HG02759 (cell line): ENCODE data around the gene EGF.

Experiments
- ATAC-seq: cut with Tn5 transposase; IDR thresholded peaks from one replicate; pipeline ENCODE4 v1.9.1; 2021; ENCODE audit warnings: mild to moderate bottlenecking, moderate library complexity; ENCODE audit not compliant: unreplicated experiment

Gene EGF

DNA sequence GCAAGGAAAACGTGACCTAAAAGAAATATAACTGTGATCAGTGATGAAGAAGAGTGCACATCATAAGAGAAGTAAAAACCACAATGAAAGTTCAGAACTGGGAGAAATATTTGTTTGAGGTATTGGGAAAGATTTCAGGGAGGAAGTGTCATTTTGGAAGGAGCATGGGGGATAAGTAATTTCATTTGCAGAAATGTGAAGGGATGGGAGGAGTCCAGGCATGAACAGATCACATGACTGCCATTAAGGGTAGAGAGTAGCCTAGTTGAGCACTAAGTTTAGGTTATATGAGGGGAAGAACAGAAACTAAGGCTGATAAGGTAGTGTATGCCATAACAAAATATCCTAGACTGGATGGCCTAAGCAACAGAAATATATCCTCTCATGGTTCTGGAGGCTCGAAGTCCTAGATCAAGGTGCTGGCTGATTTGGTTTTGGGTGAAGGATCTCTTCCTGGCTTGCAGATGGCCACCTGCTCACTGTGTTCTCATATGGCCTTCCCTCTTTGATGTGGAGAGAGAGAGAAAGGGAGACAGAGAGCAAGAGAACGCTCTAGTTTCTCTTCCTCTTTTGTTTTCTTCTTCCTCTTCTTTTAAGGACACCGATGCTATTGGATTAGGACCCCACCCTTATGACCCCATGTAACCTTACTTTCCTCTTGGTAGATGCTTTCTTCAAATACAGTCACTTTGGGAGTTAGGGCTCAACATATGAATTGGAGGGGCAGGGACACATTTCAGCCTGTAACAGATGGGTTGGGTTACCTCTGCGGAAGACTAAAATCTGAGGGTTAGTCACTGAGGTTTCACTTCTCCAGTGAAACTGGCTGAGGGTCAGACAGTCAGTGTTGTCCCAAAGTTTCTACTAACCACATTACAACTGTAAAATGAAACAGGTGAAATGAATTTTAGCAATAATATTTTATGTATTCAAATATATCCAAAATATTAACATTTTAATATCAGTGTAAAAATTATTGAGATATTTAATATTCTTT is 77.9 kb downstream of the EGF start:
- peak; percentile 85 for ATAC-seq

DNA sequence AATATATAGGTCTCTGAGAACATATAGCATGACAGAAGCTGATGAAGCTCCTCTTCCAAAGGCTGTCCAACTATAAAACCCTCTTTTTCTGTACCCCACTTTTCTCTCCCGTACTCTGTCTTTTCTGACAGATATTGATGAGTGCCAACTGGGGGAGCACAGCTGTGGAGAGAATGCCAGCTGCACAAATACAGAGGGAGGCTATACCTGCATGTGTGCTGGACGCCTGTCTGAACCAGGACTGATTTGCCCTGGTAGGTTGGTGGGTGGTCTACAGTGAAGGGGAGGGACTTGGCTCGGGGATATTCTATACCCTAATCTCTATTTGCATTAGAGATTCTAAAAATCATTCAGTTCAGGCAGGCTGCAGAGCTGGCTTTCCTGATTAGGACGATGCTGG is 80.4 kb downstream of the EGF start:
- ATAC-seq, result no peak

DNA sequence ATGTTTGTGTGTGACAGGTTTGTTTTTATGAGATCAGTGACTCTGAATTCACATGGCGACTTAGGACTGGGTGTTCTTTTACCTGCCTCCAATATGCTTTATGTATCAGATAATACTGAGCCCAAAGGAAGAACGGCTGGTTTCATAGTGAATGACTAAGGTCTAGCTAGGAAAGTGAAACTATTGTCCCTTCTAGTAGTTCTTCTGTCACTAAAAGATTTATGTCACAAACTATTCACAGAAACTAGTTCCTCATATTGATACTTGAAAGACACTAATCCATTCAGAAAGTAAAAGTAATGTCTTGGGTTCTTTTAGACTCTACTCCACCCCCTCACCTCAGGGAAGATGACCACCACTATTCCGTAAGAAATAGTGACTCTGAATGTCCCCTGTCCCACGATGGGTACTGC is 81.7 kb downstream of the EGF start:
- peak; percentile 56 for ATAC-seq

DNA sequence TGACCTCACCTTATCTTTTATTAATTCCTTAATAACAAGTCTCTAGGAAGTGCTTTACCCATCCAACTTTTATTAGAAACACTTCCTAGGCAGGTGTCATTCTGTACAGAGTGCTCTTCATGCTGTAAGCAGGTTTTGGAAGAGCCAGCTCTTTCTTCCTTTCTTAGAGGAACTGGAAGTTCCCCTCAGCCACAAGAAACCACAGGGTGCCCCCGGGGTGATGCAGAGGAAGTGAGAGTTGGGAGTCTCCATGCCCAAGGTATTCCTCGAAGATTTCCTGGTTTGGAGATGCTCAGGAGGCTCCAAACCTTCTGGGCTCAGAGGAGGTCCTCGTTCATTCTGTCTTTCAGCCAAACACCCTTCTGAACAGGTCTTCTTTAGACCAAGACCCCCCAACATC is 83.8 kb downstream of the EGF start:
- no peak for ATAC-seq

DNA sequence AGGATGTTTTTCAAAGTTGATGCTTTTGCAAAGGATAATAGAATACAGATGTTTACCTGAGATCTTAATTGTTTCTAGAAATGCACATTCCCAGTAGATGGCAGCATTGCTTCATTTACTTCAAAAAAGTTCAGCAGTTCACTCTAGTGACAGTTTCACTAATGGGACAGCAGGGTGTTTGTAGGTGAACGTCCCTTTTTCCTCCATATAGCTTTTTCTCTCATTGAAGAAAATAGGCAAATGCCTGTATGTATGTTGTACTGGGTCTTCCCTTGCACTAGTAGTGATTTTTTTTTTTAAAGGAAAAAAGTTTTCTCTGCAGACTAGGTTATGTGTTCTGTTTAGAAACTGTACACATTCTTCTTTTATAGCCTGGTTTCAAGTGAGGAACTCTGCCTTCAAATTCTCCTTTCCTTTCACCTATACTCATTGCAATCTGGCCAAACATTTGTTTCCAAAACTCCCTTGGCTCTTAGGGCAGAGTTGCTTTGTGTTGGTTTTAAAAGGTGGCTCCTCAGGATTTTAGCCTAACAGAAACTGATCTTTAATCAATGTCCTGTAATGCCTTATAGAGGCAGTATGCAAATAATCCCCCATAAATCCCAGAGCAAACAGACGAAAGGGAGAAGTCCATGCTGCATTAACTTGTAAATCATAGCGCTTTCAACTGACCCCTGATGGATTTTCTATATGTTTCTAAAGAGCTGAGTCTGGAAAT is 86.3 kb downstream of the EGF start:
- peak; percentile 44 for ATAC-seq

DNA sequence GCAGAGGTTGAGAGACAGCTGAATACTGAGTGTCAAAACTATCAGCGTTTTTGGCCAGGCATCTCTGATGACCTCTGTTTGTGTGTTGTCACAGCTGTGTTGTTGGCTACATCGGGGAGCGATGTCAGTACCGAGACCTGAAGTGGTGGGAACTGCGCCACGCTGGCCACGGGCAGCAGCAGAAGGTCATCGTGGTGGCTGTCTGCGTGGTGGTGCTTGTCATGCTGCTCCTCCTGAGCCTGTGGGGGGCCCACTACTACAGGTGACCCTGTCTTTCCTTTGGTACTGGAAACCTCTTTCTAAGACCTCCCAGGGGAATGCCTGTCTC is 86.9 kb downstream of the EGF start:
- no peak for ATAC-seq

DNA sequence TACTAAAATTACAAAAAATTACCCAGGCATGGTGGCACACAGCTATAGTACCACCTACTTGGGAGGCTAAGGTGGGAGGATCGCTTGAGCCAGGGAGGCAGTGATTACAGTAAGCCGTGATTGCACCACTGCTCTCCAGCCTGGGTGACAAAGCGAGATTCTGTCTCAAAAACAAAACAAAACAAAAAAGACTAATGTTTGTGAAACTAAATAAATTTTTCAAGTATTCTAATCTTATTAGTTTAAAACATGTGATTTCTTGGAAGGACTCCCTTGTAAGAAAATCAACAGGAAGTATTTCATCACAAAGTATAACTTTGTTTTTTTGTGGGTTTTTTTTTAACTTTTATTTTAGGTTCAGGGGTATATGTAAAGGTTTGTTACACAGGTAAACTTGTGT is 89.6 kb downstream of the EGF start:
- no peak for ATAC-seq

DNA sequence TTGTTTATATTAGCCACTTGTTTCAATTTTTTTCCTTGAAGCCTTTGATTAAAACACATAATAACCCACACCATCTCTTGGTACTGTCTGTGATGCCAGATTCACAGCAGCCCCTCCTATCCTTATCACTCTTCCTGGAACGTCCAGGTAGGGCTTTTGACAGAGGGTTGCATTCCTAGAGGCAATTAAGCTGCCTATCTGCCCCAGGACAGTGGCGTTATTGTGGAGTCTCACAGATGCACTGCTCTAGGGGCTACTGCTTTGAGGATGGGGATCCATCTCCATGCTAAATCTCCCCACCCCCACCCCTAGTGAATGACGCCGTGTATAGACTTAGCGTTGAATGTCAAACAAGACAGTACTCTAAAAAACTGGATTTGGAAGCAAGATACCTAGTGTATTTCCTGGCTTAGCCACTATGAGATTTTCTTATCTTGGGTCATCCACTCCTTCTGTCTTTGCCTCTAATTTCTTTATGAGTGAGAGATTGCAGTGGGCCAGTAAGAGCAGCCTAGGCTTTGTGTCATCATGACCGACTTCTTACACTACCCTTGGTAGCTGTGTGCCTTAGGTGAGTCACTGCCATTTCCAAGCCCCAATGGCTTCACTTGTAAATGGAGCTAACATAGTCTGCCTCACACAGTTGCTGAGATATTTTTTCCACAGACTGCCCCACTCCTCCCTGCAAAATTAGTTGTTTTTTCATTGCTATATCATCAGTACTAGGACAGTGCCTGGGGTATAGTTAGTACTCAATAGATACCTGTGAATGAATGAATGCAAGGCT is 90.9 kb downstream of the EGF start:
- ATAC-seq, result no peak

DNA sequence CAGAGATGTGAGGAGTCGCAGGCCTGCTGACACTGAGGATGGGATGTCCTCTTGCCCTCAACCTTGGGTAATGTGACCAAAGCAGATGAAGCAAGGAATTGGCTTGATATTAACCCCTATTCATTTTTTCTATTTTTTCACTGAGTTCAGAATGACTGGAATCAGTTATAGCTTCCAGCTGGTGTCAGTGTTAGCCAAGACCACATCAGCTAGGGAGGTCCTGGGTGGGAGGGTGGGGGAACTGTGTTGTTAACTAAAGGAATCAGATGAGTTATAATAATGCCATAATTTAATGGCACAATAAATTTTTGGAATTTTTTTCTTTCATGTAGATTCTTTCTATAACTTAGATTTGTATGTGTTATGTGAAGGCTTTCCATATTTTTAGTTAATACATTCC is 91.9 kb downstream of the EGF start:
- no peak for ATAC-seq

DNA sequence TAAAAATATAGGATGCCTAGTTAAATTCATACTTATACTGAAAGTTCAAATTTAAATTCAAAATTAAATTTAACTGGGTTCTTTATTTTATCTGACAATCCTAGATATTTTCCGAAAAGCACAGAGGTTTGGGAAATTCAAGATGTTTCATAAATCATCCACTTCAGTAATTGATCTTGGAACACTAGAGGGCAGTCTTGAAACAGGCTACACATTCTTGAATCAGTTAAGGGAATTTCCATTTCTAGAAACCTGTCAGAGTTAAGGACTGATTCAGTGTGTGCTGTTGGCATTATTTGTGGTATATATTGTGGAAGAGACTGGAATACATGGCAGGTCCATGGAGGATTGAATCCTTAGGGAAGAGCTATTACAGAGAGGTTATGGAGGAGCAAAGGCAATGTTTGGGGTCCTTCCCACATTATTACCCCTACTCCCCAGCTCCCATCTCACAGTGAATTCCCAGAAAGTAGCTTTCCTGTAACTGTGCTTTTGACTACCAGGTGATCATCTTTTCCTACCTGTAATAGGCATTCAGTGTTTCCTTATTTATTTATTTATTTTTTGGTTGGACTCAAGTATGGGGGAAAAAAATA is 92.9 kb downstream of the EGF start:
- ATAC-seq, result peak; percentile 75

DNA sequence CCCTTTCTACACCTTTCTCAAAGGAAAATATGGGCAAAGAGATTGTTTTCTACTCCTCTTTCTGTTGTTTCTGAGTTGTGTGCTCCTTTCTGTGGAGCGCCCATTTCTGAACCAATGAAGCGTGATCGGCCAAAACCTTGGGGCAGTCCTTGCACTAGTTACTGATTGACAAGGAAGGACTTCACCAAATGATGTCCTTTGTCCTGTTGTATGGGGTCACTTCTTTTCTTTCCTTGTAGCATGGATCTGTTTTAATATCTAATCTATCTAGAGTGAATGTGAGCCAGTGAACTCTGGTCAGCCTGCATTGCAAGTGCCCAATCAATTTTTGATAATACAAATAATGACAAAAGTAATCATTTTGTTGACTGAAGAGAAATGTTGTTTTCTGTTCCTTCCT is 94.5 kb downstream of the EGF start:
- ATAC-seq, result no peak

DNA sequence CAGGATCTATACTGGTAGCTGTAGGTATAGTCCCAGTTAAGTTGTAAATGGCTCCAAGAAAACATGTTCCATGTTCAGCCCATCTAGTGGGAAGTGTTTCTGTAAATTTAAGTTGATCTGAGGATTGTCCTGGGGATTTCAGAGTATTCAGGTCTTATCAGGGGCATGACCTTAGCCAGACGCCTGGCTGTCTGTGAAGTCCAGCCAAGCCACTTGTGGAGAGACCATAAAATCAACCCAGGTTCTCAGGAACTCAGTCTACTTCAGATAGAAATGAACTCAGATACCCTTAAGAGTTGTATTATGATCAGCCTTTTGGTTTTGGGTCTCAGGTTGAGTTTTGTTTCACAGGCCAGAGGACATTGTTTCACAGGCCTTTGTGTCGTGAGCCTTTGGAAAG is 95.9 kb downstream of the EGF start:
- ATAC-seq, result no peak

DNA sequence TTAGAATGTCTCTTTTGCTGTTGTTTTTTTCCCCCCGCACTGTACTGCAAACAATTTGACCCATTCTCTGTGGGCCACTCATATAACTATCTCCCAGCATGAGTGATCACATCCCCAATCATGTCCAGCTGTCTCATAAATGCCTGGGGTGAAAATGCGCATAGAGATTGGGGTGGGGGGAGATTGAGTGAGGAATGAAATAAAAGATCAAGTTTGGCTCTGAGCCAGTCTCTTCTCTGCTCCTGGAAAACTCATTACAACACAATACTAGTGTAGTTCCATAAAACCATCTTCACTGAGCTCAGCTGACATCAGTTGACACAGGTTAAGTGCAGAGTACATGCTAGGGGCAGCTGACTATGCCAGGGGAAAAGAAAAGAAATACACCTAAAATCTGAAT is 96.9 kb downstream of the EGF start:
- no peak for ATAC-seq

DNA sequence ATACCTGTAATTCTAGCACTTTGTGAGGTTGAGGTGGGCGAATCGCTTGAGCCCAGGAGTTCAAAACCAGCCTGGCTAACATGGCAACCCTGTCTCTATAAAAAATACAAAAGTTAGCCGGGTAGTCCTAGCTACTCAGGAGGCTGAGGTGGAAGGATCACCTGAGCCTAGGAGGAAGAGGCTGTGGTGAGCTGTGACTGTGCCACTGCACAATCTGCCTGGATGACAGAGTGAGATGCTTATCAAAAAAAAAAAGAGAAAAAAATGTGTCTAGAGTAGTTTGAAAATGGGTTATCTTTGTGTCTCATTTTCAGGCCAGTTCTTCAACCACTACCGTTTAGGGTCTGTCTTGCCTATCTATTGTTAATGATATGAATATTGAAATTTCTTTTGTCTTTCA is 98.1 kb downstream of the EGF start:
- ATAC-seq, result no peak

DNA sequence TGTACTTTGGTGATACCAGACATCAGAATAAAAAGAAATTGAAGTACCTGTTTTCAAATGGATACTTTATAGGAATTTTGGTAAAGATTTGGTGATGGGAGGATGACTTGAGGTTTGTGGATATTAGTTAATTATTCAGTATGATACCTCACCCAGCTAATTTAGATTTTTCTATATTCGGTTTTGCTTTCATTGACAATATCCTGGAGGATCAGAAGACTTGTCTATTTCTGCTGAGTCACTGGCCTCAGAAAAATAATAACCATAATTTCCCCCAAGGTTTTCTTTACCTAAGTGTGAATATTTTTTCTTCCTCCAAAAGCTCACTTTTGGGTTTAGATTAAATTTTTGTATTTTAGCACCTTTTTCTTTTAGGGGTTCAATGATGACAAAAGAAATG is 100.2 kb downstream of the EGF start:
- no peak for ATAC-seq

DNA sequence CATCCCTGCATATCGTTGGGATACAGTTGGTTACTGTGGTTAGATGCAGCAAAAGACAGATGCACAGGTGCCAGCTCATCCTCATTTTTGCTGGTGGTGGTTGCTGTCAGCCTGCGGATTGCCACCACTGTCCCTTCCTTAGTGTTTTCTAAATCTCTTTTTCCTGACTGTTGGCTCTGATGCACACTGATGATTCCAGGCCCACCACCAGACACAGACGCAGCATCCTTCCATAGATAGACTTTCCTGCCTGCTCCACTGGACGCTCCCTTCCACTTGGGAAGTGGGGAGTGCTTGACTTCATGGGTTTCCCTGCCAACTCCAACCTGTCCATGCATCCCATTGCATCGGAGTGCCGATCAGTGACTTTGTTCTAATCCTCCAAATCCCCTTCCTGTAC is 101.5 kb downstream of the EGF start:
- ATAC-seq, result no peak

DNA sequence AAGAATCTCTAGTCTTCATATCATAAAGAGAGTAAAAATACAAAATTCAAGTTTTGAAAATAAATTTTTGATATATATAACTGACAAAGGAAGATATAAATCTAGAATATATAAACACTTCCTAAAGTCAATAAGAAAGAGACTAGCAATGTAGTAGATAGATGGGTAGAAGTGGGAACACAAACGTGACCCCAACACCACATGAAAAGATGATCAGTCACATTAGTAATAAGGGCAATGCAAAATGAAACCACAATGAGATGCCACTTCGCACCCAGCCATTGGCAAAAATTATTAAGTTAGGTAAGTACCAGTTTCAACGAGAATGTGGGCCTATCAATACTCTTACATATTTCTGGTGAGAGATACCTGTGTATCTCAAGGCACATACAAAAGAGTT is 106.5 kb downstream of the EGF start:
- ATAC-seq, result no peak

DNA sequence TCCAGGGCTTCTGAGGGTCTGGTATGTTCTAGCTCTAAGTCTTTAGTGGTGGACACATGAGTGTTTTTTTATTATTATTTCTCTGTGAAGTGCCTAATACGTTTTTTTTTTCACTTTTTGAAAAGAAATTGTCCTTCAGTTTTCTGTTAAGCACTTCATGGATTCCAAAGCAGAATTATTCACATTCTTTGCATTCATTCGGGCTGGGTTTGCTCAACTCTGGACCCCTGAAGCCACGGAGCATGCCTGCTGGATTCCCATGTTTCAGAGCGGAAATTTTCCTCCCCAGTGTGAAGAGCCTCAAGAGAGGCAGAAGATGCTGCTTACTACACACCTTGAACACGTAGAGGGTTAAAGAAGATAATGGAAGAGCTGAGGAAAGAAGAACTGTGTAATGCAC is 107.5 kb downstream of the EGF start:
- no peak for ATAC-seq

DNA sequence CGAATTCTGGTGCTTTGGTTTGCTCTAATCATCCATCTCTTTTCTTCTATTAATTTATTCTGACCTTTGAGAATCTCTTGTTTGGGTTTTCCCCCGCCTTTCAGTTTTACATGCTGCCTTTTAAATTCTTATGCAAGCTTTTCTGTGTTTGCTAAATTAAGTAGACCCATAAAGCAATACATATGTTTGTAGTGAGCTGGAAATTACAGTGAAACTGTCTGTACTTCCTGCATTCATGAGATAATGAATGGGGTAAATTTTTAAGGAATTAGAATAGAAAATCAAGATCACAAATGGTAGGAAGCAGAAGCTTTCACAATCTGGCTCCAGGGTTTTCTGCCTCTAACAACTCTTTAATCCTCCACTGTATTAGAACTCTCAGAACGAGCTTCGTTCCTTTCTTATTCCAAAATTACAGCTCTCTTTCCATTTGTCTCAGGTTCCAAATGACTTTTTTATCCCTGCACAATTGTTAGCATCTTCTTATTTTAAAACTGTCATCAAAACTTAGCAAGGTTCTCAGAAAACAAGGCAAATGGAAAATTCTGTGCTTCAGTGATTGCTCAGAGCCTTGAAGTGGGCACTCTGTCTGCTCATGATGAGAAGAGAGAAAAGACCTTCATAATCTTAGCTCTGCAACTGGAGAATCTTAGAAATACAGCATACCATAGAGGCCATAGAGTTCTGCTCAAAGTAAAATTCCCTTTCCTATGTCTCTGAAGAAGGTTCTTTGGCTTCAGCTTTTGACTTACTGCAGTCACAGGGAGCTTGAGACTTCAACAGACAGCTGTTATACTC is 108.2 kb downstream of the EGF start:
- ATAC-seq, result no peak

DNA sequence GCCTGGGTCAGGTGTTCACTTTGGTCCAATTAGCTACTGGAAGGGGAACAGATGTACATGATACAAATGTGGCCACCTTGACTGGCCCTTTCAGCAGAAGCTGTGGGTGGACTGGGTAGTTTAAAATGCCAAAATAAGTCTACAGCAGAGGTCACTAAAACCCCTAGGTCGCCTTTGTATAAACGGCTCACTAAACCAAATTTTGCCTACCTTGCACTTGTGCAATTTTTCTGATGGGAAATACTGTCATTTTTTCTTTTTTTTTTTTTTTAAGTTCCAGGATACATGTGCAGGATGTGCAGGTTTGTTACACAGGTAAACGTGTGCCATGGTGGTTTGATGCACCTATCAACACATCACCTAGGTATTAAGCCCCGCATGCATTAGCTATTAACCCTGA is 109.8 kb downstream of the EGF start:
- no peak for ATAC-seq
